Eye (tissue), 1 donor: ENCODE data around the gene SCGB3A2.

Experiments used
- DNase-seq: peaks from one replicate; pipeline ENCODE4 v3.0.0-alpha.2; 2015

The SCGB3A2 gene

DNA sequence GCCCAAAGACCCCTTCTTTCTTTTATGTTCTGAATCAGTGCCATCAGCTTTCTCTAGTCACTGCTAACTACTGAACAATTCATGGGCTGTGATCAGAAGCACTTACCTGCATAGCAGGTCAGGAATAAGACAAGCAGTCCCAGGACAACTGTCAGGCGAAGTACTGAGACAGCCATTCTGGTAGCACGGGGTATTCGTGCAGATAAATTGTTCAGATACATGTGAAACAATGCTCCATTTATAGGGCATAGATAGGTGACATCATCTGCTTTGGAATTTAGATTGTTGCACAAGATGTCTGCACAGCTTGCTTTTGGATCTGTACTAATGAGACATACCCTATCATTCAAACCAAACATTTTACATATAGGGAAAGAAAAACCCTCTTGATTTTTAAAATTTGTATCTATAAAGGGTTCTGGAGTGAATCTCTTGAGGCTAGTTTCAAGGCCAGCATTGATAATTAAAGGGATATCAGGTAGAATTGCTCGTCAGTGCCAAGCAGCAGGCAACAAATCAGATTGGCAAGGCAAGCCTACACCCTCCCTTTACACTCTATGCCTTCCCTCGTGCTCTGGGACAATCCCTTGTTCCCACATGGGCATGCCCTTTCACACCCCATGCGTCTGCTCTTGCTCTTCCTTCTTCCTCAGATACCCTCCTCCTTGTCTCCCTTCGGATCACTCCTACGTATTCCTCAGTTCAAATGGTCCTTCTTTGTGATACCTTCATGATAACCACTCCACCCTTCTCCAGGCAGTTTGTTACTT lies 28.0 kb downstream of the SCGB3A2 start, which contains the start of gene C5orf46:
Gene C5orf46, minus strand, starts transcription at position 213 of the 770 bp plus-strand sequence. Its CDS starts 37 bp downstream, at position 176.
- DNase-seq: peak; percentile 24

DNA sequence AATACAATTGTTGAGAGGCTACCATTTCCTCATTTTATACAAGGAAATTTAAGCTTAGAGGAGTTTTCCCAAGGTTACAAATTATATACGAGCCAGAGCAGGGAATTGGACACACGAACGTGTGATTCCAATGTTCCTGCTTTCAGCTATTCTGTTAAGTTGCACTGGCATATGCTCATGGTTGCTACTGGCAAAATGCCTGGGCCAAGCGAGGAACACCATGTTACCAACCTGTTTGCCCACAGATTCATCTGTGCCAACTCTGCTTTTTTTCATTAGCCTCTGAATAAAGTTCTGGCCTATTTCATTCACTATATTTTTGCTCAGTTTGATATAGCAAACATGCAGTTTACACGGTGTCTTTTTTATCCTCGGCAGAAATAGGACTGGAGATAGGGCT lies 32.9 kb downstream of the SCGB3A2 start:
- no peak for DNase-seq

DNA sequence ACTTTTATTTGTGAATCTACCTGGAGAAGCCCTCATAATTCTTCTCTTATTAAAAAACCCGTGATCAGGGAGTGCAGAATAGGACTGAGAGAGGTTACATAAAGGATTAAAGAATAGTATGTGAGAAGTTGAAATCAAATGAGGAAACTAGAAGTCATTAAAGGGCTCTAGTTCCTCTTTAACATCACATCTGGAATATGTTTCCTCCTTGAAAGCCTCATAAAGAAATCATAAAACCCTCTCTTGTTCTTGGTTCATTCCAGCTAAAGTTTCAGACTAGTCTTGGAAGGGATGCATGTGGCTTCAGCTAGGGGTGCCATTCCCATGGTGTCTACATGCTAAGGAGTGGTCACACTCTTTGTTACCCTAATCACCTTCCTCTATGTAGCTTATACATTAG lies 33.5 kb downstream of the SCGB3A2 start:
- DNase-seq: no peak

- no peak for DNase-seq
These were observed 35.3 kb downstream of the SCGB3A2 start for GRCh38 chr5:147913786-147914185.

GRCh38 chr5:147918101-147918685 lies 39.7 kb downstream of the SCGB3A2 start:
- DNase-seq: no peak

- no peak for DNase-seq
These were observed 40.4 kb downstream of the SCGB3A2 start for GRCh38 chr5:147918899-147919298.

DNA sequence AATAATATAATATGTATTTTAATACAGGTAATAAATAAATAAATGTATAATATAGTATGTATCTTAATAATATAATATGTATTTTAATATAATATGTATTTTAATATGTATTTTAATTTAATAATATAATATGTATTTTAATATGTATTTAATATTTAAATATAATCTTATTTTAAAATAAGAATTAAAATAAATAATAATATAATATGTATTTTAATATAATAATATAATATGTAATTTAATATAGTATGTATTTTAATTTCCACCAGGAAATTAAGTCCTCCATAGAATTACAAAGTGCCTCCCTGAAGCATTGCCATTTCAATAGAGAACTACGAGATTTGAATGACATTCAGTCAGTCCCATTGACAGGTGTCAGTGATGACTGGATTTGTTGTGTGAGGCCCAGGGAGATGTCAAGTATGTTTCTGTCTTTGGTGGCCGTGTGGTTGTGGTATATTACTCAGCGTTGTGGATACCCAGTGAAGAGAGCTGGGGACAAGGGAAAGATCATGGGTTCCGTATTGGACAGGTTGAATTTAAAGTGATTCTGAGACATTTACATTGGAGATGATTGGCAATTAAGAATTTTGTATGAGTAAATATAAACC lies 42.0 kb downstream of the SCGB3A2 start:
- DNase-seq: no peak

GRCh38 chr5:147921136-147921535 lies 42.6 kb downstream of the SCGB3A2 start:
- DNase-seq: no peak

DNA sequence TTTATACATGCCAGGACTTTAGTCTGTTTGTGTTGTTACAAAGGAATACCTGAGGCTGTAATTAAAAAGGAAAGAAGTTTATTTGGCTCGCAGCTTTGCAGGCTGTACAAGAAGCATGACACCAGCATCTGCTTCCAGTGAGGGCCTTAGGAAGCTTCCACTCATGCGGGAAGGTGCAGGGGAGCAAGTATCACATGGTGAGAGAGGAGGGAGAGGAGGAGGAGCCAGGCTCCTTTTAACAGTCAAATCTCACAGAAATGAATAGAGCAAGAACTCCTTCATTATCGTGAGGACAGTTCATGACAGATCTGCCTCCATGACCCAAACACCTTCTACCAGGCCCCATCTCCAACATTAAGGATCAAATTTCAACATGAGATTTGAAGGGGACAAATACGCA lies 46.5 kb downstream of the SCGB3A2 start:
- peak; percentile 17 for DNase-seq

GRCh38 chr5:147927901-147928300 lies 49.4 kb downstream of the SCGB3A2 start:
- no peak for DNase-seq

DNA sequence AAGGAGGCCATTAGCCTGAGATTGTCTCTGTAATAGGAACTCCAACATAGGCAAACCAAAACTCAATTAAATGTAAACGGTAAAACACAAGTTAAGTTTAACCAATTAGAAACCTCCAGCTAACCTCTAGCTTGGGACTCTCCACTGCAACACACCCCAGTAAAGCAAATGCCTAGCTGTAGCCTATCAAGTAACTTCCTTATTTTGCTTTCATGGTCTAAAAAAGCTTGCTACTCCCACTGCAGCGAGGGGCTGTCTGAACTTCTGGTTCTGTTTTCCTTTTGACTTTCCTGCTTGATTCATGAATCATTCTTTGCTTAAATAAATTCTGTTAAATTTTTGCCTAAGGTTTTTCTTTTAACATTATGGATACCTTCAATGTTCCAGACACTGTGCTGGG lies 52.3 kb downstream of the SCGB3A2 start:
- DNase-seq: no peak
